Karpas-422 (cell line): ENCODE measurements around the gene DEPDC1. TPM values are rescaled to one million over a fixed set of nuclear protein-coding genes. Genes with fewer than 3 reads are reported as not detected.

ENCODE experiments used
- DNase-seq: peaks from one replicate; pipeline ENCODE4 v3.0.0-alpha.2; 2015
- H2AFZ ChIP-seq: fragments of 200-600 bp; sonication (generic); 2 replicates; pipeline ENCODE4 v1.6.1; 2014; ENCODE audit warnings: antibody characterized with exemption, low read length, mixed read lengths
- H3K27ac ChIP-seq: fragments of 200-600 bp; sonication (generic); 2 replicates; pipeline ENCODE4 v1.5.1; 2014; ENCODE audit warnings: mild to moderate bottlenecking, low read length, moderate library complexity
- H3K27me3 ChIP-seq: fragments of 200-600 bp; sonication (generic); 2 replicates; pipeline ENCODE4 v1.6.1; 2014; ENCODE audit warnings: low read length, mixed read lengths
- H3K36me3 ChIP-seq: fragments of 200-600 bp; sonication (generic); 2 replicates; pipeline ENCODE4 v1.6.1; 2014; ENCODE audit warnings: low read length, mixed read lengths; ENCODE audit not compliant: insufficient read depth
- H3K4me1 ChIP-seq: fragments of 200-600 bp; sonication (generic); 2 replicates; pipeline ENCODE4 v1.6.1; 2014; ENCODE audit warnings: mild to moderate bottlenecking, low read length, mixed read lengths
- H3K4me2 ChIP-seq: fragments of 200-600 bp; sonication (generic); 2 replicates; pipeline ENCODE4 v1.6.1; 2014; ENCODE audit warnings: low read length, low read depth, mild to moderate bottlenecking; ENCODE audit not compliant: poor library complexity, severe bottlenecking
- H3K4me3 ChIP-seq: fragments of 200-600 bp; sonication (generic); 2 replicates; pipeline ENCODE4 v1.5.1; 2014; ENCODE audit warnings: mild to moderate bottlenecking, antibody characterized with exemption, low read length, mixed read lengths
- H3K79me2 ChIP-seq: fragments of 200-600 bp; sonication (generic); 2 replicates; pipeline ENCODE4 v1.6.1; 2014; ENCODE audit warnings: mild to moderate bottlenecking, low read length, mixed read lengths
- H3K9ac ChIP-seq: fragments of 200-600 bp; sonication (generic); 2 replicates; pipeline ENCODE4 v1.6.0; 2014; ENCODE audit warnings: low read length
- H3K9me2 ChIP-seq: fragments of 200-600 bp; sonication (generic), shearing (Covaris generic); replicated peaks from 2 replicates; pipeline ENCODE4 v1.6.0; 2014; ENCODE audit warnings: mild to moderate bottlenecking, low read length, moderate library complexity; ENCODE audit not compliant: insufficient read depth
- H3K9me3 ChIP-seq: fragments of 300-700, 200-600 bp; sonication (generic); 2 replicates; pipeline ENCODE4 v1.6.1; 2014; ENCODE audit warnings: low read length, mixed read lengths
- H4K20me1 ChIP-seq: fragments of 200-600 bp; sonication (generic); 2 replicates; pipeline ENCODE4 v1.6.1; 2014; ENCODE audit warnings: mild to moderate bottlenecking, antibody characterized with exemption, low read length, low read depth; ENCODE audit not compliant: insufficient read depth
- total RNA-seq: library from RNA; depleted of rRNA; stranded (reverse); fragments of >200 nt; shearing (Covaris generic); gene quantifications from 2 replicates; pipeline ENCODE4 v1.2.3, GENCODE V29; 2014; ENCODE audit warnings: low replicate concordance; rRNA removed

Gene DEPDC1
- 13.3 and 36.6 TPM in 2 replicates for total RNA-seq

GRCh38 chr1:68496680-68497357 is at the start of gene DEPDC1:
Gene DEPDC1 (minus strand): TSS chr1:68497082. CDS start chr1:68496999, 83 bp downstream.
- H3K9me3 ChIP-seq = no peaks in the 10 kb centered on the region
- peaks cover 17% of the 10 kb centered on the region for H3K4me1 ChIP-seq
- no peaks in the 10 kb centered on the region for H4K20me1 ChIP-seq
- H3K27me3 ChIP-seq = no peaks in the 10 kb centered on the region
- peak within 1 kb of the TSS; percentile 90 for H3K9ac ChIP-seq
- peak within 1 kb of the TSS; percentile 96 for H3K4me3 ChIP-seq
- H2AFZ ChIP-seq = peak within 1 kb of the TSS; percentile 91
- peak; percentile 96 for DNase-seq
- H3K4me2 ChIP-seq = peak within 1 kb of the TSS; percentile 82
- H3K79me2 ChIP-seq = peaks cover 48% of the 10 kb centered on the region
- no peaks in the 10 kb centered on the region for H3K9me2 ChIP-seq
- H3K36me3 ChIP-seq = peaks cover 29% of the 10 kb centered on the region
- H3K27ac ChIP-seq = peak within 1 kb of the TSS; percentile 73

- Histone ChIP-seq H4K20me1 (no peaks in the 10 kb centered on the region), H3K9me3 (no peaks in the 10 kb centered on the region), H3K36me3 (no peaks in the 10 kb centered on the region), H3K27me3 (no peaks in the 10 kb centered on the region), H3K4me3 (no peak overlapping the region), H2AFZ (no peak overlapping the region), H3K4me1 (no peaks in the 10 kb centered on the region), H3K9me2 (no peaks in the 10 kb centered on the region; the same call in 1 of the 2 replicates), H3K9ac (no peak overlapping the region), H3K27ac (no peak overlapping the region), H3K79me2 (no peaks in the 10 kb centered on the region), H3K4me2 (no peak overlapping the region)
- DNase-seq = no peak
These were observed 47.8 kb upstream of the DEPDC1 start for GRCh38 chr1:68544651-68545050.

GRCh38 chr1:68542586-68542985 is 45.7 kb upstream of the DEPDC1 start:
- no peaks in the 10 kb centered on the region for H3K36me3 ChIP-seq
- H3K9ac ChIP-seq = no peak overlapping the region
- H3K9me2 ChIP-seq = no peaks in the 10 kb centered on the region
- no peak for DNase-seq
- no peaks in the 10 kb centered on the region for H3K27me3 ChIP-seq
- no peak overlapping the region for H3K4me3 ChIP-seq
- H4K20me1 ChIP-seq = no peaks in the 10 kb centered on the region
- H3K9me3 ChIP-seq = no peaks in the 10 kb centered on the region
- H2AFZ ChIP-seq = no peak overlapping the region
- H3K4me1 ChIP-seq = no peaks in the 10 kb centered on the region
- H3K79me2 ChIP-seq = no peaks in the 10 kb centered on the region
- no peak overlapping the region for H3K4me2 ChIP-seq
- H3K27ac ChIP-seq = no peak overlapping the region

GRCh38 chr1:68538941-68539340 is 42.1 kb upstream of the DEPDC1 start:
- Histone ChIP-seq H3K27ac (no peak overlapping the region), H3K9ac (no peak overlapping the region), H3K4me3 (no peak overlapping the region), H2AFZ (no peak overlapping the region), H3K9me3 (no peaks in the 10 kb centered on the region), H3K36me3 (no peaks in the 10 kb centered on the region), H3K27me3 (no peaks in the 10 kb centered on the region), H4K20me1 (no peaks in the 10 kb centered on the region), H3K79me2 (no peaks in the 10 kb centered on the region), H3K4me1 (no peaks in the 10 kb centered on the region), H3K9me2 (no peaks in the 10 kb centered on the region), H3K4me2 (no peak overlapping the region)
- DNase-seq = no peak

- Histone ChIP-seq H3K9ac (no peak overlapping the region), H3K4me3 (no peak overlapping the region), H3K36me3 (no peaks in the 10 kb centered on the region), H3K4me2 (no peak overlapping the region), H2AFZ (no peak overlapping the region), H3K4me1 (no peaks in the 10 kb centered on the region), H3K9me3 (no peaks in the 10 kb centered on the region), H3K27me3 (no peaks in the 10 kb centered on the region), H3K27ac (no peak overlapping the region), H4K20me1 (no peaks in the 10 kb centered on the region), H3K79me2 (no peaks in the 10 kb centered on the region), H3K9me2 (no peaks in the 10 kb centered on the region)
- DNase-seq = no peak
These were observed 31.4 kb upstream of the DEPDC1 start for GRCh38 chr1:68528243-68528642.

GRCh38 chr1:68525781-68526180 is 28.9 kb upstream of the DEPDC1 start:
- Histone ChIP-seq H3K9me2 (no peaks in the 10 kb centered on the region), H3K36me3 (no peaks in the 10 kb centered on the region), H3K9me3 (no peaks in the 10 kb centered on the region), H3K9ac (no peak overlapping the region), H4K20me1 (no peaks in the 10 kb centered on the region), H3K27ac (no peak overlapping the region), H3K4me1 (no peaks in the 10 kb centered on the region), H3K4me2 (no peak overlapping the region), H3K27me3 (no peaks in the 10 kb centered on the region), H2AFZ (no peak overlapping the region), H3K79me2 (no peaks in the 10 kb centered on the region), H3K4me3 (no peak overlapping the region)
- no peak for DNase-seq

GRCh38 chr1:68521286-68521685 is 24.4 kb upstream of the DEPDC1 start:
- Histone ChIP-seq H3K9ac (no peak overlapping the region), H3K27ac (no peak overlapping the region), H3K36me3 (no peaks in the 10 kb centered on the region), H3K9me3 (no peaks in the 10 kb centered on the region), H3K4me1 (peaks cover 21% of the 10 kb centered on the region), H3K4me3 (no peak overlapping the region), H3K9me2 (no peaks in the 10 kb centered on the region), H3K79me2 (no peaks in the 10 kb centered on the region), H4K20me1 (no peaks in the 10 kb centered on the region), H3K4me2 (no peak overlapping the region), H3K27me3 (no peaks in the 10 kb centered on the region), H2AFZ (no peak overlapping the region)
- DNase-seq = no peak

- H3K79me2 ChIP-seq = no peaks in the 10 kb centered on the region
- peaks cover 21% of the 10 kb centered on the region for H3K4me1 ChIP-seq
- no peak overlapping the region for H3K4me3 ChIP-seq
- no peak for DNase-seq
- H3K27me3 ChIP-seq = no peaks in the 10 kb centered on the region
- no peak overlapping the region for H3K4me2 ChIP-seq
- no peaks in the 10 kb centered on the region for H4K20me1 ChIP-seq
- no peak overlapping the region for H3K9ac ChIP-seq
- H3K9me2 ChIP-seq = no peaks in the 10 kb centered on the region
- no peaks in the 10 kb centered on the region for H3K9me3 ChIP-seq
- H2AFZ ChIP-seq = no peak overlapping the region
- H3K27ac ChIP-seq = no peak overlapping the region
- no peaks in the 10 kb centered on the region for H3K36me3 ChIP-seq
These were observed 19.2 kb upstream of the DEPDC1 start for GRCh38 chr1:68516066-68516465.
